GM12878 (cell line): ENCODE measurements around the gene IL3. TPM values are rescaled to one million over a fixed set of nuclear protein-coding genes. Genes with fewer than 3 reads are reported as not detected.

Source experiments
- ATAC-seq: fragments of 200-7000 bp; cut with Tn5 transposase; 3 replicates; pipeline ENCODE4 v1.9.1; 2020; ENCODE audit warnings: mild to moderate bottlenecking, moderate library complexity
- BruUV-seq: library from RNA; stranded (reverse); fragments of 400-500 nt; replicated peaks from 2 replicates; lab custom pipeline; 2021; lab: Mats Ljungman, UMichigan
- CTCF ChIA-PET: fragments of 300-600 bp; sonication (Branson Sonifier 250); formaldehyde crosslinking; extraction: SDS; loops from one replicate; lab custom pipeline; 2021; ENCODE audit warnings: inconsistent platforms; lab: Yijun Ruan, JAX
- POLR2A ChIA-PET: fragments of 350-600 bp; formaldehyde crosslinking; extraction: SDS; loops from one replicate; lab custom pipeline; 2021; ENCODE audit warnings: inconsistent platforms; lab: Charles Lee
- RAD21 ChIA-PET: fragments of 300-600 bp; sonication (Branson Sonifier 250); formaldehyde crosslinking; loops from one replicate; lab custom pipeline; 2023; ENCODE audit warnings: antibody characterized with exemption; ENCODE audit not compliant: unreplicated experiment; lab: Charles Lee
- SMC1A ChIA-PET: fragments of 300-600 bp; sonication (Branson Sonifier 250); formaldehyde crosslinking; loops from one replicate; lab custom pipeline; 2023; ENCODE audit not compliant: unreplicated experiment, uncharacterized antibody; lab: Charles Lee
- DNase-seq: peaks from one replicate; pipeline ENCODE4 v3.0.0-alpha.2; 2011; ENCODE audit warnings: low read depth, low spot score
- FAIRE-seq: peaks from 3 replicates; lab custom pipeline; 2011; peaks lifted over from hg19 to GRCh38; lab: Jason Lieb, UNC
- H2AFZ ChIP-seq: 2 replicates; pipeline ENCODE4 v1.6.0; 2011; ENCODE audit warnings: low read depth, low read length, control low read depth; ENCODE audit not compliant: control insufficient read depth
- H3K27ac ChIP-seq: 2 replicates; pipeline ENCODE4 v1.5.1; 2011; ENCODE audit warnings: control low read depth; ENCODE audit not compliant: control insufficient read depth, insufficient read depth
- H3K27me3 ChIP-seq, 2 experiments: replicated peaks in 1 of 2; 2 replicates each; pipeline versions ENCODE4 v1.6.0 to v1.6.1; 2011; ENCODE audit warnings: low read length in 1 of 2; ENCODE audit not compliant: control insufficient read depth in 2 of 2, insufficient read depth in 2 of 2
- H3K36me3 ChIP-seq, 2 experiments: 2 replicates each; pipeline ENCODE4 v1.5.1; 2011; ENCODE audit warnings: low read length in 1 of 2; ENCODE audit not compliant: control insufficient read depth in 2 of 2, insufficient read depth in 2 of 2
- H3K4me1 ChIP-seq: 2 replicates; pipeline ENCODE4 v1.6.1; 2011; ENCODE audit warnings: mild to moderate bottlenecking, low read length, moderate library complexity, mixed read lengths; ENCODE audit not compliant: control insufficient read depth, insufficient read depth
- H3K4me2 ChIP-seq: 2 replicates; pipeline ENCODE4 v1.6.0; 2011; ENCODE audit warnings: control low read depth; ENCODE audit not compliant: control insufficient read depth, insufficient read depth
- H3K4me3 ChIP-seq: fragments of 200-600 bp; sonication (generic); 2 replicates; pipeline ENCODE4 v1.5.1; 2016
- H3K79me2 ChIP-seq: 2 replicates; pipeline ENCODE4 v1.6.0; 2011; ENCODE audit warnings: low read length; ENCODE audit not compliant: control insufficient read depth, insufficient read depth
- H3K9ac ChIP-seq: 2 replicates; pipeline ENCODE4 v1.8.0; 2011; ENCODE audit warnings: low read length, control low read depth, mixed read lengths; ENCODE audit not compliant: control insufficient read depth, insufficient read depth
- H3K9me3 ChIP-seq: replicated peaks from 3 replicates; pipeline ENCODE4 v1.5.1; 2011; ENCODE audit warnings: mild to moderate bottlenecking, low read length; ENCODE audit not compliant: control insufficient read depth, insufficient read depth
- H4K20me1 ChIP-seq: 2 replicates; pipeline ENCODE4 v1.6.0; 2011; ENCODE audit not compliant: control insufficient read depth, insufficient read depth
- CEBPB ChIP-seq, 2 experiments: fragments of 150-350 bp in 1 of 2; IDR thresholded peaks; 2 replicates each; pipeline ENCODE4 v1.6.1; 2012 to 2014; ENCODE audit warnings: low read depth in 2 of 2, low read length in 2 of 2, borderline replicate concordance in 1 of 2, inconsistent platforms in 1 of 2
- CHD1 ChIP-seq: IDR thresholded peaks from 2 replicates; pipeline ENCODE4 v1.6.1; 2012; ENCODE audit warnings: low read depth, low read length, improper control_type of control experiment
- DPF2 ChIP-seq: fragments of 450-650 bp; IDR thresholded peaks from 2 replicates; pipeline ENCODE4 v1.6.1; 2017; ENCODE audit warnings: mild to moderate bottlenecking
- KLF5 ChIP-seq: fragments of 450-650 bp; IDR thresholded peaks from 2 replicates; pipeline ENCODE4 v1.6.1; 2014; ENCODE audit warnings: mild to moderate bottlenecking; ENCODE audit not compliant: partially characterized antibody
- MTA3 ChIP-seq: IDR thresholded peaks from 2 replicates; pipeline ENCODE4 v1.6.1; 2012; ENCODE audit warnings: low read length, inconsistent platforms, borderline replicate concordance
- NR2C2 ChIP-seq: IDR thresholded peaks from 2 replicates; pipeline ENCODE4 v1.6.1; 2011; ENCODE audit warnings: borderline replicate concordance, low read depth; ENCODE audit not compliant: control insufficient read depth, insufficient read length
- RAD21 ChIP-seq: IDR thresholded peaks from 2 replicates; pipeline ENCODE4 v1.6.1; 2011; ENCODE audit warnings: mild to moderate bottlenecking, low read depth, low read length, moderate library complexity; ENCODE audit not compliant: insufficient read depth
- RCOR1 ChIP-seq: conservative IDR thresholded peaks from 2 replicates; pipeline ENCODE4 v1.6.1; 2012; ENCODE audit warnings: low read depth, low read length, improper control_type of control experiment
- SMAD5 ChIP-seq: IDR thresholded peaks from 2 replicates; pipeline ENCODE4 v1.6.1; 2016; ENCODE audit warnings: antibody characterized with exemption, low read depth
- SREBF1 ChIP-seq: IDR thresholded peaks from 2 replicates; pipeline ENCODE4 v1.6.1; 2012; ENCODE audit warnings: mild to moderate bottlenecking, low read length
- SREBF2 ChIP-seq: IDR thresholded peaks from 2 replicates; pipeline ENCODE4 v1.6.1; 2012; ENCODE audit warnings: mild to moderate bottlenecking, low read length
- TAF1 ChIP-seq: IDR thresholded peaks from 2 replicates; pipeline ENCODE4 v1.6.1; 2011; ENCODE audit warnings: mild to moderate bottlenecking, low read depth, low read length, borderline replicate concordance
- TBL1XR1 ChIP-seq: IDR thresholded peaks from 2 replicates; pipeline ENCODE4 v1.6.1; 2012; ENCODE audit warnings: low read depth, low read length, improper control_type of control experiment
- ZNF207 ChIP-seq: fragments of 450-650 bp; IDR thresholded peaks from 2 replicates; pipeline ENCODE4 v1.6.1; 2014; ENCODE audit warnings: antibody characterized with exemption, mild to moderate bottlenecking, borderline replicate concordance
- WGBS: methylation state at CpG from one replicate; pipeline ENCODE4 v1.1.6; 2016; ENCODE audit warnings: low lambda C conversion rate; ENCODE audit not compliant: insufficient replicate concordance, insufficient coverage; ENCODE audit errors: missing lambda C conversion rate; 5-methylcytosine and 5-hydroxymethylcytosine counted together
- in situ Hi-C: fragments of 300-500 bp; cut with MboI; formaldehyde crosslinking; loops from 9 replicates; pipeline ENCODE4 v1.14.3; 2018; ENCODE audit warnings: mixed read lengths
- intact Hi-C: fragments of 100-400 bp; cut with micrococcal nuclease; formaldehyde crosslinking; loops from one replicate; pipeline ENCODE4 v1.14.2; 2022; ENCODE audit not compliant: unreplicated experiment
- polyA plus RNA-seq, 11 experiments: library from polyadenylated mRNA; depleted of rRNA in 4 of 11; unstranded in 6 of 11; stranded (reverse) in 5 of 11; fragments of >200 nt; fragmentation: Nextera tagmentation in 4 of 11; fragmentation: Illumina TruSeq in 1 of 11; extraction: Ambion mirVana in 4 of 11; extraction: Trizol in 1 of 11; gene quantifications; 1 replicate in 1 of 11; 2 replicates in 10 of 11; pipeline versions ENCODE4 v1.2.1 to v1.2.3, GENCODE V29; 2011 to 2016; ENCODE audit warnings: inconsistent platforms in 2 of 11, missing spikeins in 2 of 11, low read depth in 1 of 11
- total RNA-seq, 4 experiments: library from RNA; depleted of rRNA in 3 of 4; stranded (reverse); fragments of >200 nt in 3 of 4; fragmentation: Illumina TruSeq in 1 of 4; extraction: Trizol in 1 of 4; gene quantifications; 2 replicates each; pipeline versions ENCODE4 v1.2.1 to v1.2.3, GENCODE V29; 2013 to 2021
- TF ChIP-seq, protein P1 (sequence below): fragments of 450-650 bp; IDR thresholded peaks from 2 replicates; pipeline ENCODE4 v1.6.1; 2017; ENCODE audit warnings: mild to moderate bottlenecking, moderate library complexity
- TF ChIP-seq, protein P2 (sequence below): fragments of 450-650 bp; IDR thresholded peaks from 2 replicates; pipeline ENCODE4 v1.6.1; 2018; ENCODE audit warnings: mild to moderate bottlenecking, low read depth, moderate library complexity; ENCODE audit not compliant: partially characterized antibody

Gene IL3
- total and polyA plus RNA-seq, 10 of the 15 experiments (the other 5 are each of a cell fraction or from before 2014, with no cell fraction given): not detected

DNA sequence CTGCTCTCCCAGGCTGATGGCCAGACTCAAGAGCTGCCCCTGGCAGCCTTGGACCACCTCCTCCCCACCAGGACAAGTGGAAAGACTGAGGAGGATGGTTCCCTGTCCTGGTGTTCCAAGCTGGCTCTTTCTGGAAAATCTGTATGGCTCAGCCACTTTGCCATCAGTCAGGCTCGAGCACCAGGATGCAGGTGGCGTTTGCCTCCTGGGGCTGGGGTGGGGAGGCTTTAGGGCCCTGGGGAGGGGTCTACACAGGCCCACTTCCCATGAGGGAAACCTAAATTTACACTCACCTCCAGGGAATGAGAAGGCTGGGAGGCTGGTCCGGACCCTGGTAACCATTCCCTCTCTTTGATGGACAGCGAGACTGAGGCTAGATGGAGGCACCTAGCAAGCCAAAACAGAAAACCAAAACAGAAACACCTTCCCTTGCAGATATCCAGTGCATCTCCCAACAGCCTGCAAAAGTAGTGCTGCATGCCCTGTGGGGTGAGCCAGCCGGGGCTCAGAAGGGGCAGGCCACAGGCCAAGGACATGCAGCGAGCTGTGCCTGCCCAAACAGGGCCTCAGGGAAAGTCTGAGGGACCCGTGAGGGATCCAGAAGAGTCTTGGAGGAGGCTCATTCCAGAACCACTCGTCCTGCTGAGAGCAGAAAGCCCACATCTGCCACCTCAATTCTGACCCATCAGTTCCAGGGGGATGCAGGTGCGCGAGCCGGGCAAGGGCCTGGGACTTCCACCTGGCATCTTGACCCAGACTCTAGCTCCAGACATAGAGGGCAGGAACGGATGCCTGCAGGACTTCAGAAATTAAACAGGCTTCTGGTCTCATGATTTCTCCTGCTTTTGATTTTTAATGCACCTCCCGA, 7.7 kb downstream of the IL3 start:
- in situ Hi-C loops (loop anchor here (5.0 kb wide), 3 partner anchors 64 to 289 kb away; no protein-coding TSS in a partner anchor), intact Hi-C loops (no loop called here)
- CTCF ChIA-PET: interaction anchor here (2.2 kb wide), 1 partner anchor 66 kb away, joined by 14 read pairs; no protein-coding TSS in a partner anchor
- FAIRE-seq (no peak), ATAC-seq (no peak), DNase-seq (no peak)
- Histone ChIP-seq H3K9me3 (no peaks in the 10 kb centered on the region), H3K27ac (no peak overlapping the region), H3K4me3 (no peak overlapping the region), H4K20me1 (peaks cover 5% of the 10 kb centered on the region; the same call in 1 of the 2 replicates), H3K36me3 (no peaks in the 10 kb centered on the region), H3K27me3 (no peaks in the 10 kb centered on the region), H3K79me2 (no peaks in the 10 kb centered on the region), H3K4me1 (no peaks in the 10 kb centered on the region; the same call in 1 of the 2 replicates), H3K9ac (no peak overlapping the region), H2AFZ (no peak overlapping the region), H3K4me2 (no peak overlapping the region)
- POLR2A ChIA-PET: no interaction called here
- WGBS: 59% methylated on average over 13 of the region's 13 CpGs
- SMC1A ChIA-PET: interaction anchor here (2.3 kb wide), 1 partner anchor 109 kb away, joined by 6 read pairs; no protein-coding TSS in a partner anchor
- no TSS peak for BruUV-seq
- RAD21 ChIA-PET: interaction anchor here (1.5 to 1.7 kb wide), 2 partner anchors 110 to 170 kb away, joined by 4 read pairs; no protein-coding TSS in a partner anchor
- TF ChIP-seq TBL1XR1 (no peak), ZNF207 (no peak), RCOR1 (no peak), TAF1 (no peak), KLF5 (no peak), SMAD5 (no peak), SREBF2 (no peak), NR2C2 (no peak), MTA3 (no peak), CHD1 (no peak), CEBPB (IDR thresholded peaks at IDR 0.05; ENCODE audit: borderline replicate concordance in 1 of 2, low read depth in 2 of 2, low read length in 2 of 2) (no peak), SREBF1 (no peak), RAD21 (no peak), DPF2 (no peak)
- TF ChIP-seq, protein P1, sequence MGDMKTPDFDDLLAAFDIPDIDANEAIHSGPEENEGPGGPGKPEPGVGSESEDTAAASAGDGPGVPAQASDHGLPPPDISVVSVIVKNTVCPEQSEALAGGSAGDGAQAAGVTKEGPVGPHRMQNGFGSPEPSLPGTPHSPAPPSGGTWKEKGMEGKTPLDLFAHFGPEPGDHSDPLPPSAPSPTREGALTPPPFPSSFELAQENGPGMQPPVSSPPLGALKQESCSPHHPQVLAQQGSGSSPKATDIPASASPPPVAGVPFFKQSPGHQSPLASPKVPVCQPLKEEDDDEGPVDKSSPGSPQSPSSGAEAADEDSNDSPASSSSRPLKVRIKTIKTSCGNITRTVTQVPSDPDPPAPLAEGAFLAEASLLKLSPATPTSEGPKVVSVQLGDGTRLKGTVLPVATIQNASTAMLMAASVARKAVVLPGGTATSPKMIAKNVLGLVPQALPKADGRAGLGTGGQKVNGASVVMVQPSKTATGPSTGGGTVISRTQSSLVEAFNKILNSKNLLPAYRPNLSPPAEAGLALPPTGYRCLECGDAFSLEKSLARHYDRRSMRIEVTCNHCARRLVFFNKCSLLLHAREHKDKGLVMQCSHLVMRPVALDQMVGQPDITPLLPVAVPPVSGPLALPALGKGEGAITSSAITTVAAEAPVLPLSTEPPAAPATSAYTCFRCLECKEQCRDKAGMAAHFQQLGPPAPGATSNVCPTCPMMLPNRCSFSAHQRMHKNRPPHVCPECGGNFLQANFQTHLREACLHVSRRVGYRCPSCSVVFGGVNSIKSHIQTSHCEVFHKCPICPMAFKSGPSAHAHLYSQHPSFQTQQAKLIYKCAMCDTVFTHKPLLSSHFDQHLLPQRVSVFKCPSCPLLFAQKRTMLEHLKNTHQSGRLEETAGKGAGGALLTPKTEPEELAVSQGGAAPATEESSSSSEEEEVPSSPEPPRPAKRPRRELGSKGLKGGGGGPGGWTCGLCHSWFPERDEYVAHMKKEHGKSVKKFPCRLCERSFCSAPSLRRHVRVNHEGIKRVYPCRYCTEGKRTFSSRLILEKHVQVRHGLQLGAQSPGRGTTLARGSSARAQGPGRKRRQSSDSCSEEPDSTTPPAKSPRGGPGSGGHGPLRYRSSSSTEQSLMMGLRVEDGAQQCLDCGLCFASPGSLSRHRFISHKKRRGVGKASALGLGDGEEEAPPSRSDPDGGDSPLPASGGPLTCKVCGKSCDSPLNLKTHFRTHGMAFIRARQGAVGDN: no peak
- TF ChIP-seq, protein P2, sequence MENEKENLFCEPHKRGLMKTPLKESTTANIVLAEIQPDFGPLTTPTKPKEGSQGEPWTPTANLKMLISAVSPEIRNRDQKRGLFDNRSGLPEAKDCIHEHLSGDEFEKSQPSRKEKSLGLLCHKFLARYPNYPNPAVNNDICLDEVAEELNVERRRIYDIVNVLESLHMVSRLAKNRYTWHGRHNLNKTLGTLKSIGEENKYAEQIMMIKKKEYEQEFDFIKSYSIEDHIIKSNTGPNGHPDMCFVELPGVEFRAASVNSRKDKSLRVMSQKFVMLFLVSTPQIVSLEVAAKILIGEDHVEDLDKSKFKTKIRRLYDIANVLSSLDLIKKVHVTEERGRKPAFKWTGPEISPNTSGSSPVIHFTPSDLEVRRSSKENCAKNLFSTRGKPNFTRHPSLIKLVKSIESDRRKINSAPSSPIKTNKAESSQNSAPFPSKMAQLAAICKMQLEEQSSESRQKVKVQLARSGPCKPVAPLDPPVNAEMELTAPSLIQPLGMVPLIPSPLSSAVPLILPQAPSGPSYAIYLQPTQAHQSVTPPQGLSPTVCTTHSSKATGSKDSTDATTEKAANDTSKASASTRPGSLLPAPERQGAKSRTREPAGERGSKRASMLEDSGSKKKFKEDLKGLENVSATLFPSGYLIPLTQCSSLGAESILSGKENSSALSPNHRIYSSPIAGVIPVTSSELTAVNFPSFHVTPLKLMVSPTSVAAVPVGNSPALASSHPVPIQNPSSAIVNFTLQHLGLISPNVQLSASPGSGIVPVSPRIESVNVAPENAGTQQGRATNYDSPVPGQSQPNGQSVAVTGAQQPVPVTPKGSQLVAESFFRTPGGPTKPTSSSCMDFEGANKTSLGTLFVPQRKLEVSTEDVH: no peak
